CD8-positive, alpha-beta memory T cell (primary cell): ENCODE data around the gene DIP2B. TPM values are rescaled to one million over a fixed set of nuclear protein-coding genes. Genes with fewer than 3 reads are reported as not detected.

Experiments used
- CTCF ChIA-PET: fragments of 350-600 bp; sonication (Branson Sonifier 250); formaldehyde crosslinking; loops from one replicate; lab custom pipeline; 2021; ENCODE audit warnings: antibody characterized with exemption; lab: Charles Lee
- POLR2A ChIA-PET: fragments of 350-600 bp; sonication (Branson Sonifier 250); formaldehyde crosslinking; loops from one replicate; lab custom pipeline; 2021; ENCODE audit warnings: antibody characterized with exemption; lab: Charles Lee
- DNase-seq, 5 donors: peaks; one replicate each; pipeline versions ENCODE4 v3.0.0 to v3.0.0-alpha.2; 2020 to 2022; ENCODE audit warnings: mixed read lengths in 1 of 5
- H3K27ac ChIP-seq: one replicate; pipeline ENCODE4 v1.7.0; 2013; ENCODE audit warnings: low read depth, mild to moderate bottlenecking, low read length, moderate library complexity
- H3K27me3 ChIP-seq: 2 replicates; pipeline ENCODE4 v1.7.0; 2013; ENCODE audit warnings: low read length, mild to moderate bottlenecking; ENCODE audit not compliant: insufficient read depth, poor library complexity, severe bottlenecking
- H3K36me3 ChIP-seq: 2 replicates; pipeline ENCODE4 v1.7.0; 2013; ENCODE audit warnings: mild to moderate bottlenecking, low read length, moderate library complexity; ENCODE audit not compliant: insufficient read depth
- H3K4me1 ChIP-seq: 2 replicates; pipeline ENCODE4 v1.7.0; 2013; ENCODE audit warnings: mild to moderate bottlenecking, low read length, moderate library complexity; ENCODE audit not compliant: insufficient read depth
- H3K4me3 ChIP-seq: 2 replicates; pipeline ENCODE4 v1.7.0; 2013; ENCODE audit warnings: mild to moderate bottlenecking, low read length
- H3K9me3 ChIP-seq: 2 replicates; pipeline ENCODE4 v1.7.0; 2013; ENCODE audit warnings: mild to moderate bottlenecking, low read length
- H3K27ac Mint-ChIP-seq, 8 donors: one replicate each; pipeline ENCODE4 v1.8.0; 2020 to 2021; ENCODE audit warnings: mixed read lengths in 8 of 8, mild to moderate bottlenecking in 6 of 8, inconsistent platforms in 3 of 8, moderate library complexity in 3 of 8
- H3K27me3 Mint-ChIP-seq, 2 donors: one replicate each; pipeline ENCODE4 v1.8.0; 2020 to 2021; ENCODE audit warnings: mixed read lengths in 2 of 2, mild to moderate bottlenecking in 1 of 2, moderate library complexity in 1 of 2
- H3K36me3 Mint-ChIP-seq, 3 donors: one replicate each; pipeline ENCODE4 v1.8.0; 2020 to 2021; ENCODE audit warnings: mixed read lengths in 3 of 3, inconsistent platforms in 1 of 3, mild to moderate bottlenecking in 1 of 3
- H3K4me1 Mint-ChIP-seq, 3 donors: one replicate each; pipeline ENCODE4 v1.8.0; 2020 to 2021; ENCODE audit warnings: mixed read lengths in 3 of 3, inconsistent platforms in 1 of 3, mild to moderate bottlenecking in 1 of 3
- H3K4me3 Mint-ChIP-seq, 7 donors: one replicate each; pipeline ENCODE4 v1.8.0; 2020 to 2021; ENCODE audit warnings: mixed read lengths in 7 of 7, mild to moderate bottlenecking in 6 of 7, moderate library complexity in 4 of 7, inconsistent platforms in 2 of 7
- H3K9me3 Mint-ChIP-seq, 5 donors: one replicate each; pipeline ENCODE4 v1.8.0; 2020 to 2022; ENCODE audit warnings: mixed read lengths in 5 of 5, mild to moderate bottlenecking in 3 of 5, moderate library complexity in 2 of 5, inconsistent platforms in 1 of 5
- polyA plus RNA-seq: library from polyadenylated mRNA; unstranded; fragments of 300-500 nt; fragmentation: Illumina TruSeq; gene quantifications from one replicate; pipeline ENCODE4 v1.2.3, GENCODE V29; 2021
- total RNA-seq, 2 experiments: library from RNA; stranded (reverse); gene quantifications; one replicate each; pipeline ENCODE4 v1.2.3, GENCODE V29; 2021

Gene DIP2B
- total and polyA plus RNA-seq, 3 experiments from 2014 or later = 7.9 to 21.0 (median 20.4) TPM

- ChIA-PET CTCF (no interaction called here), POLR2A (no interaction called here)
- Histone ChIP-seq H3K27ac (no peak overlapping the region), H3K4me1 (peaks cover under 1% of the 10 kb centered on the region), H3K27me3 (no peaks in the 10 kb centered on the region), H3K36me3 (no peaks in the 10 kb centered on the region), H3K9me3 (no peaks in the 10 kb centered on the region), H3K4me3 (no peak overlapping the region)
- no peaks in the 10 kb centered on the region for H3K27me3 Mint-ChIP-seq
- no peaks in the 10 kb centered on the region for H3K9me3 Mint-ChIP-seq
- no peak overlapping the region for H3K27ac Mint-ChIP-seq
- no peak overlapping the region for H3K4me3 Mint-ChIP-seq
- H3K4me1 Mint-ChIP-seq = peaks cover 6 to 25% (median 17%) of the 10 kb centered on the region in 3 donors
- DNase-seq = no peak
- H3K36me3 Mint-ChIP-seq = no peaks in the 10 kb centered on the region
Measured at GRCh38 chr12:50584135-50584534, 79.3 kb downstream of the DIP2B start.

GRCh38 chr12:50589650-50590435 lies 85.1 kb downstream of the DIP2B start:
- H3K27ac Mint-ChIP-seq = peak overlapping the region in 6 of 8 donors; percentile 3 to 88 (median 30)
- POLR2A ChIA-PET = no interaction called here
- DNase-seq = peak in 1 of 5 donors; percentile 12

GRCh38 chr12:50590869-50591268 lies 86.1 kb downstream of the DIP2B start:
- H3K9me3 Mint-ChIP-seq = no peaks in the 10 kb centered on the region
- Histone ChIP-seq H3K4me1 (peaks cover 10% of the 10 kb centered on the region), H3K36me3 (no peaks in the 10 kb centered on the region), H3K27me3 (no peaks in the 10 kb centered on the region), H3K27ac (no peak overlapping the region), H3K4me3 (no peak overlapping the region), H3K9me3 (no peaks in the 10 kb centered on the region)
- H3K27me3 Mint-ChIP-seq = no peaks in the 10 kb centered on the region
- ChIA-PET POLR2A (no interaction called here), CTCF (interaction anchor here (1.2 kb wide), 1 partner anchor 83 kb away, joined by 3 read pairs; no protein-coding TSS in a partner anchor)
- no peak overlapping the region for H3K4me3 Mint-ChIP-seq
- peak overlapping the region in 2 of 8 donors; percentile 47 to 71 for H3K27ac Mint-ChIP-seq
- H3K4me1 Mint-ChIP-seq = peaks cover 9 to 25% (median 25%) of the 10 kb centered on the region in 3 donors
- DNase-seq = no peak
- no peaks in the 10 kb centered on the region for H3K36me3 Mint-ChIP-seq

More at GRCh38 chr12:50589650-50590435, 85.1 kb downstream of the DIP2B start:
- H3K4me3 Mint-ChIP-seq = peak overlapping the region in 2 of 7 donors; percentile 13 to 23
- Histone ChIP-seq H3K27me3 (no peaks in the 10 kb centered on the region), H3K36me3 (no peaks in the 10 kb centered on the region), H3K27ac (peak overlapping the region; percentile 74), H3K4me1 (peaks cover 10% of the 10 kb centered on the region), H3K4me3 (peak overlapping the region; percentile 12), H3K9me3 (no peaks in the 10 kb centered on the region)
- no peaks in the 10 kb centered on the region for H3K27me3 Mint-ChIP-seq
- H3K9me3 Mint-ChIP-seq = no peaks in the 10 kb centered on the region
- peaks cover 9 to 23% (median 22%) of the 10 kb centered on the region in 3 donors for H3K4me1 Mint-ChIP-seq
- CTCF ChIA-PET = interaction anchor here (1.4 kb wide), 1 partner anchor 48 kb away, joined by 3 read pairs; no protein-coding TSS in a partner anchor
- H3K36me3 Mint-ChIP-seq = no peaks in the 10 kb centered on the region

GRCh38 chr12:50595667-50596066 lies 90.9 kb downstream of the DIP2B start:
- Mint-ChIP-seq H3K9me3 (no peaks in the 10 kb centered on the region), H3K27ac (peak overlapping the region in 1 of 8 donors; percentile 58), H3K36me3 (no peaks in the 10 kb centered on the region), H3K4me3 (no peak overlapping the region), H3K4me1 (peaks cover 23 to 31% (median 30%) of the 10 kb centered on the region in 3 donors), H3K27me3 (no peaks in the 10 kb centered on the region)
- Histone ChIP-seq H3K4me3 (no peak overlapping the region), H3K4me1 (peaks cover 27% of the 10 kb centered on the region), H3K9me3 (no peaks in the 10 kb centered on the region), H3K27me3 (no peaks in the 10 kb centered on the region), H3K27ac (no peak overlapping the region), H3K36me3 (no peaks in the 10 kb centered on the region)
- DNase-seq = no peak
- CTCF ChIA-PET = interaction anchor here (1.1 kb wide), 1 partner anchor 8 kb away, joined by 3 read pairs; no protein-coding TSS in a partner anchor
- POLR2A ChIA-PET = no interaction called here

- ChIA-PET POLR2A (no interaction called here), CTCF (no interaction called here)
- Mint-ChIP-seq H3K27ac (peak overlapping the region in 7 of 8 donors; percentile 6 to 58 (median 9)), H3K4me3 (peak overlapping the region in 5 of 7 donors; percentile 6 to 35 (median 23)), H3K36me3 (peaks cover 0 to 5% (median 4%) of the 10 kb centered on the region in 3 donors), H3K9me3 (no peaks in the 10 kb centered on the region), H3K27me3 (no peaks in the 10 kb centered on the region), H3K4me1 (peaks cover 27 to 39% (median 33%) of the 10 kb centered on the region in 3 donors)
- Histone ChIP-seq H3K36me3 (no peaks in the 10 kb centered on the region), H3K9me3 (no peaks in the 10 kb centered on the region), H3K4me3 (no peak overlapping the region), H3K4me1 (peaks cover 27% of the 10 kb centered on the region), H3K27ac (no peak overlapping the region), H3K27me3 (no peaks in the 10 kb centered on the region)
- DNase-seq = peak in 2 of 5 donors; percentile 1 to 22
Measured at GRCh38 chr12:50597200-50598195, 92.7 kb downstream of the DIP2B start.

- Histone ChIP-seq H3K4me1 (peaks cover 27% of the 10 kb centered on the region), H3K27me3 (no peaks in the 10 kb centered on the region), H3K4me3 (no peak overlapping the region), H3K27ac (no peak overlapping the region), H3K9me3 (no peaks in the 10 kb centered on the region), H3K36me3 (no peaks in the 10 kb centered on the region)
- CTCF ChIA-PET = no interaction called here
- DNase-seq = no peak
- POLR2A ChIA-PET = no interaction called here
- Mint-ChIP-seq H3K36me3 (peaks cover 0 to 5% (median 4%) of the 10 kb centered on the region in 3 donors), H3K4me1 (peaks cover 27 to 39% (median 33%) of the 10 kb centered on the region in 3 donors), H3K9me3 (no peaks in the 10 kb centered on the region), H3K4me3 (peak overlapping the region in 1 of 7 donors; percentile 8), H3K27ac (peak overlapping the region in 2 of 8 donors; percentile 0 to 45), H3K27me3 (no peaks in the 10 kb centered on the region)
Measured at GRCh38 chr12:50598321-50598862, 93.6 kb downstream of the DIP2B start.

- DNase-seq = no peak
- ChIA-PET CTCF (no interaction called here), POLR2A (no interaction called here)
- Histone ChIP-seq H3K27me3 (no peaks in the 10 kb centered on the region), H3K27ac (no peak overlapping the region), H3K36me3 (no peaks in the 10 kb centered on the region), H3K9me3 (no peaks in the 10 kb centered on the region), H3K4me1 (peaks cover 27% of the 10 kb centered on the region), H3K4me3 (no peak overlapping the region)
- Mint-ChIP-seq H3K9me3 (no peaks in the 10 kb centered on the region), H3K27ac (peak overlapping the region in 3 of 8 donors; percentile 4 to 52 (median 19)), H3K4me1 (peaks cover 27 to 39% (median 33%) of the 10 kb centered on the region in 3 donors), H3K4me3 (no peak overlapping the region), H3K36me3 (peaks cover 0 to 5% (median 4%) of the 10 kb centered on the region in 3 donors), H3K27me3 (no peaks in the 10 kb centered on the region)
Measured at GRCh38 chr12:50599366-50600095, 94.7 kb downstream of the DIP2B start.
